Measurements from ENCODE around the gene C16orf89. TPM values are rescaled to one million over a fixed set of nuclear protein-coding genes. Genes with fewer than 3 reads are reported as not detected.

Gene C16orf89
- total and polyA plus RNA-seq, 2 experiments from 2014 or later, result 2.8 to 4.4 TPM

DNA sequence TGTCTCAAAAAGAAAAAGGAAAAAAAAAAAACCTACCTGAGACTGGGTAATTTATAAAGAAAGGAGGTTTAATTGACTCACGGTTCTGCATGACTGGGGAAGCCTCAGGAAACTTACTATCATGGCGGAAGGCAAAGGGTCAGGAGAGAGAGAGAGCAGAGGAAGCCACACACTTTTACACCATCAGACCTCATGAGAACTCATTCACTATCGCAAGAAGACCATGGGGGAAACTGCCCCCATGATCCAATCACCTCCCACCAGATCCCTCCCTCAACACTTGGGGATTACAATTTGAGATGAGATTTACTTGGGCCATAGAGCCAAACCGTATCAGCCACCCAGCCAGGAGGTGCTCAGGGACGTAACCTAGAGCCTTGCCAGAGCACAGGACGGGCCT, 52.9 kb downstream of the C16orf89 start:
- Histone ChIP-seq H3K9me2 (ENCODE audit: insufficient read depth) (no peaks in the 10 kb centered on the region), H3K27ac (ENCODE audit: low read depth) (no peak overlapping the region), H3K36me3 (ENCODE audit: insufficient read depth) (no peaks in the 10 kb centered on the region), H4K20me1 (replicated peaks; ENCODE audit: insufficient read depth) (no peaks in the 10 kb centered on the region), H3K27me3 (ENCODE audit: insufficient read depth) (no peaks in the 10 kb centered on the region), H3K79me2 (replicated peaks; ENCODE audit: insufficient read depth) (no peaks in the 10 kb centered on the region), H3F3A (replicated peaks; ENCODE audit: low read depth) (no peaks in the 10 kb centered on the region), H2AFZ (no peak overlapping the region), H3K4me1 (ENCODE audit: insufficient read depth) (no peaks in the 10 kb centered on the region), H3K4me3 (no peak overlapping the region), H3K4me2 (no peak overlapping the region)
- Mint-ChIP-seq H3K9me3 (no peaks in the 10 kb centered on the region; the same call in 2 of the 3 replicates), H3K36me3 (ENCODE audit: low read depth) (no peaks in the 10 kb centered on the region; the same call in 2 of the 3 replicates), H3K4me1 (no peaks in the 10 kb centered on the region), H3K4me3 (no peak overlapping the region), H3K27me3 (ENCODE audit: insufficient read depth, low read depth, poor library complexity) (peaks cover 5% of the 10 kb centered on the region), H3K27ac (no peak overlapping the region)
- ATAC-seq (no peak), DNase-seq (ENCODE audit: low spot score) (no peak)
- TF ChIP-seq EZH2phosphoT487 (IDR thresholded peaks at IDR 0.05; ENCODE audit: unreplicated experiment) (no peak), REST (IDR thresholded peaks at IDR 0.05; ENCODE audit: unreplicated experiment) (no peak), CREB1 (CRISPR knock-in tag; IDR thresholded peaks at IDR 0.05; ENCODE audit: low read depth) (no peak), ZNF331 (CRISPR knock-in tag; IDR thresholded peaks at IDR 0.05; ENCODE audit: low read depth) (no peak), STAT1 (IDR thresholded peaks at IDR 0.05; ENCODE audit: unreplicated experiment) (no peak)
- TF ChIP-seq, protein P1, sequence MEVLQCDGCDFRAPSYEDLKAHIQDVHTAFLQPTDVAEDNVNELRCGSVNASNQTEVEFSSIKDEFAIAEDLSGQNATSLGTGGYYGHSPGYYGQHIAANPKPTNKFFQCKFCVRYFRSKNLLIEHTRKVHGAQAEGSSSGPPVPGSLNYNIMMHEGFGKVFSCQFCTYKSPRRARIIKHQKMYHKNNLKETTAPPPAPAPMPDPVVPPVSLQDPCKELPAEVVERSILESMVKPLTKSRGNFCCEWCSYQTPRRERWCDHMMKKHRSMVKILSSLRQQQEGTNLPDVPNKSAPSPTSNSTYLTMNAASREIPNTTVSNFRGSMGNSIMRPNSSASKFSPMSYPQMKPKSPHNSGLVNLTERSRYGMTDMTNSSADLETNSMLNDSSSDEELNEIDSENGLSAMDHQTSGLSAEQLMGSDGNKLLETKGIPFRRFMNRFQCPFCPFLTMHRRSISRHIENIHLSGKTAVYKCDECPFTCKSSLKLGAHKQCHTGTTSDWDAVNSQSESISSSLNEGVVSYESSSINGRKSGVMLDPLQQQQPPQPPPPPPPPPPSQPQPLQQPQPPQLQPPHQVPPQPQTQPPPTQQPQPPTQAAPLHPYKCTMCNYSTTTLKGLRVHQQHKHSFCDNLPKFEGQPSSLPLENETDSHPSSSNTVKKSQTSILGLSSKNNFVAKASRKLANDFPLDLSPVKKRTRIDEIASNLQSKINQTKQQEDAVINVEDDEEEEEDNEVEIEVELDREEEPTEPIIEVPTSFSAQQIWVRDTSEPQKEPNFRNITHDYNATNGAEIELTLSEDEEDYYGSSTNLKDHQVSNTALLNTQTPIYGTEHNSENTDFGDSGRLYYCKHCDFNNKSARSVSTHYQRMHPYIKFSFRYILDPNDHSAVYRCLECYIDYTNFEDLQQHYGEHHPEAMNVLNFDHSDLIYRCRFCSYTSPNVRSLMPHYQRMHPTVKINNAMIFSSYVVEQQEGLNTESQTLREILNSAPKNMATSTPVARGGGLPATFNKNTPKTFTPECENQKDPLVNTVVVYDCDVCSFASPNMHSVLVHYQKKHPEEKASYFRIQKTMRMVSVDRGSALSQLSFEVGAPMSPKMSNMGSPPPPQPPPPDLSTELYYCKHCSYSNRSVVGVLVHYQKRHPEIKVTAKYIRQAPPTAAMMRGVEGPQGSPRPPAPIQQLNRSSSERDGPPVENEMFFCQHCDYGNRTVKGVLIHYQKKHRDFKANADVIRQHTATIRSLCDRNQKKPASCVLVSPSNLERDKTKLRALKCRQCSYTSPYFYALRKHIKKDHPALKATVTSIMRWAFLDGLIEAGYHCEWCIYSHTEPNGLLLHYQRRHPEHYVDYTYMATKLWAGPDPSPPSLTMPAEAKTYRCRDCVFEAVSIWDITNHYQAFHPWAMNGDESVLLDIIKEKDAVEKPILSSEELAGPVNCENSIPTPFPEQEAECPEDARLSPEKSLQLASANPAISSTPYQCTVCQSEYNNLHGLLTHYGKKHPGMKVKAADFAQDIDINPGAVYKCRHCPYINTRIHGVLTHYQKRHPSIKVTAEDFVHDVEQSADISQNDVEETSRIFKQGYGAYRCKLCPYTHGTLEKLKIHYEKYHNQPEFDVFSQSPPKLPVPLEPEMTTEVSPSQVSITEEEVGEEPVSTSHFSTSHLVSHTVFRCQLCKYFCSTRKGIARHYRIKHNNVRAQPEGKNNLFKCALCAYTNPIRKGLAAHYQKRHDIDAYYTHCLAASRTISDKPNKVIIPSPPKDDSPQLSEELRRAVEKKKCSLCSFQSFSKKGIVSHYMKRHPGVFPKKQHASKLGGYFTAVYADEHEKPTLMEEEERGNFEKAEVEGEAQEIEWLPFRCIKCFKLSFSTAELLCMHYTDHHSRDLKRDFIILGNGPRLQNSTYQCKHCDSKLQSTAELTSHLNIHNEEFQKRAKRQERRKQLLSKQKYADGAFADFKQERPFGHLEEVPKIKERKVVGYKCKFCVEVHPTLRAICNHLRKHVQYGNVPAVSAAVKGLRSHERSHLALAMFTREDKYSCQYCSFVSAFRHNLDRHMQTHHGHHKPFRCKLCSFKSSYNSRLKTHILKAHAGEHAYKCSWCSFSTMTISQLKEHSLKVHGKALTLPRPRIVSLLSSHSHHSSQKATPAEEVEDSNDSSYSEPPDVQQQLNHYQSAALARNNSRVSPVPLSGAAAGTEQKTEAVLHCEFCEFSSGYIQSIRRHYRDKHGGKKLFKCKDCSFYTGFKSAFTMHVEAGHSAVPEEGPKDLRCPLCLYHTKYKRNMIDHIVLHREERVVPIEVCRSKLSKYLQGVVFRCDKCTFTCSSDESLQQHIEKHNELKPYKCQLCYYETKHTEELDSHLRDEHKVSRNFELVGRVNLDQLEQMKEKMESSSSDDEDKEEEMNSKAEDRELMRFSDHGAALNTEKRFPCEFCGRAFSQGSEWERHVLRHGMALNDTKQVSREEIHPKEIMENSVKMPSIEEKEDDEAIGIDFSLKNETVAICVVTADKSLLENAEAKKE (CRISPR knock-in tag; IDR thresholded peaks at IDR 0.05), result no peak
